ENCODE results near the gene AFAP1L2.

Gene AFAP1L2

GRCh38 chr10:114271075-114271778 is 133.1 kb downstream of the AFAP1L2 start:
- DNase-seq (ENCODE audit: insufficient read length) (no peak), FAIRE-seq (no peak)
- TF ChIP-seq POLR2A (IDR thresholded peaks at IDR 0.05; ENCODE audit: low read depth, low read length) (no peak), TAF1 (IDR thresholded peaks at IDR 0.05; ENCODE audit: borderline replicate concordance, low read depth, low read length) (no peak), POLR2AphosphoS5 (IDR thresholded peaks at IDR 0.05; ENCODE audit: low read depth, low read length) (no peak)

DNA sequence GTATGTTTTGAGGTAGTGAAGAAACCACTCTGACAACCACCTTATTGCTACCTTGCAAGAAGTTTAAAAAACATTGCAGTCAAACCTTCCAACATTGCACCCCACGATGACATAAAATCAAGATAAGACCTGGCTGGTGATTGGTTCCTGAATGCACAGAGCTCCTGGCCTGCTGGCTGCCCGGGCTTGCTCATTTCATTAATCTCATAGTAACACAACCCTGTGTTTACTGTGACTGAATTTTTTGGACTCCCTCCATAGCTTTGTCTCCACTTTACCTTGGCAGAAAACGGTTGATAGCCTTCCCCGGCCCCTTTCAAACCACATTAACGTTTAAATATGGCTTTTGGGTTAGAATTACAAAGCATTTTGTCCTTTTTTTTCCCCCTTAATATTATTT is 137.8 kb downstream of the AFAP1L2 start:
- no peak for TF ChIP-seq TAF1 (IDR thresholded peaks at IDR 0.05; ENCODE audit: borderline replicate concordance, low read depth, low read length)
- TF ChIP-seq POLR2A (IDR thresholded peaks at IDR 0.05; ENCODE audit: low read depth, low read length) = no peak
- TF ChIP-seq POLR2AphosphoS5 (IDR thresholded peaks at IDR 0.05; ENCODE audit: low read depth, low read length) = no peak
- FAIRE-seq = no peak
- no peak for DNase-seq (ENCODE audit: insufficient read length)

- FAIRE-seq = no peak
- DNase-seq (ENCODE audit: insufficient read length) = no peak
- TF ChIP-seq TAF1 (IDR thresholded peaks at IDR 0.05; ENCODE audit: borderline replicate concordance, low read depth, low read length) (no peak), POLR2A (IDR thresholded peaks at IDR 0.05; ENCODE audit: low read depth, low read length) (no peak), POLR2AphosphoS5 (IDR thresholded peaks at IDR 0.05; ENCODE audit: low read depth, low read length) (no peak)
Observed at GRCh38 chr10:114265392-114266053, 138.8 kb downstream of the AFAP1L2 start.

DNA sequence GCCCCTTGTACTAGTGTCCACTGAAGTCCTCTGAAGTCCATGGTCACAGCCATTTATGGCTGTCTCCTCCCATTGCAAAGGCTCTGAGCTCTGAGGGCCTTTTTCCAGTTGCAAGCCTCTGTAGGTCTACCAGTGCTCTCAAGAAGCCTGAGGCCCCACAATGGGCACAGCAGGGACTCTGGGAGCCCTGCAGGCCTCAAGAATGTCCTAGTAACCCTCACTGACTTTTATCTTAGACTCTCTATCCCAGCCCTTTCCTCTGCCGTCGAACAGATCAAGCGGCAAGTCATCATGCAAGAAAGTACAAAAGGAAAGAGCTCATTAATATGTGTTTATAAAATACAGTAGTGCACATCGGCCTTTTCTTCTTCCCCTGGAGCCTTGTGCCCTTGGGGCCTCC is 141.8 kb downstream of the AFAP1L2 start:
- FAIRE-seq (no peak), DNase-seq (ENCODE audit: insufficient read length) (no peak)
- TF ChIP-seq POLR2A (IDR thresholded peaks at IDR 0.05; ENCODE audit: low read depth, low read length) = no peak
- no peak for TF ChIP-seq TAF1 (IDR thresholded peaks at IDR 0.05; ENCODE audit: borderline replicate concordance, low read depth, low read length)

DNA sequence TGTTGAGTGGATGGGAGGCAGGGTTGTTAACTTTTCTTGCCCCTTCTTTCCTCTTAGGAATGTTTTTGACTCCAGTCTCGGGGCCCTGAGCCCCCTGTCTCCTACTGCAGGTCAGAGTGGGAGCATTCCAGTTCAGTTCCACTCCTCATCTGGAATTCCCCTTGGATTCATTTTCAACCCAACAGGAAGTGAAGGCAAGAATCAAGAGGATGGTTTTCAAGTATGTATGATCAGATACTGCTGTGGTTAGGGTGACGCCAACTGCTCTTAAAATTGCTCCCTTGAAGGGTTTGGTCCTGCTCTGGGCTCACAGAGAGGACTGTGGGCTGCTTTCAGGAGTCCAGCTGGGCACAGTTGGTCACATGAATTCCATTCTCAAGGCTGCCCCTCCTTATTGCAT is 143.2 kb downstream of the AFAP1L2 start:
- TF ChIP-seq POLR2A (IDR thresholded peaks at IDR 0.05; ENCODE audit: low read depth, low read length) = no peak
- TF ChIP-seq TAF1 (IDR thresholded peaks at IDR 0.05; ENCODE audit: borderline replicate concordance, low read depth, low read length) = no peak
- no peak for TF ChIP-seq POLR2AphosphoS5 (IDR thresholded peaks at IDR 0.05; ENCODE audit: low read depth, low read length)
- peak; percentile 14 for FAIRE-seq
- DNase-seq (ENCODE audit: insufficient read length) = no peak

DNA sequence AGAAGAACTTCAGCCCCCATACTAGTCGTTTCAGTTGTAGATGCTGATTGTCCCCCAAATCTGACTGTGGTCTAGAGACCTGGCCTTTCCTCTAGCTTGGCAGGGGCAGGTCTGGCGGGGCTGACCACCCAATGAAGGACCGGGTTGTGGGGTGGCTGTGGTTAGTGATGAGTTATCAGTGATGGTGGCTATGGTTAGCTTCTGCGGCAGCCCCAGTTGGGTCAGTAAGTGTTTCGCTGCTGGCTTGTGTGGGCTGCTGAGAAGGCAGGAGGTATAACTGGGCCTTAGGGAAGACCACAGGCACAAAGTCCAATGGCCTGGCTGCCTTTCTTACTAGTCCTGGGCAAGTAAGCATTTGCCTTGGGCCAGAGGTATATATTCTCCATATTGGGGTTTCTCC is 143.9 kb downstream of the AFAP1L2 start:
- TF ChIP-seq POLR2AphosphoS5 (IDR thresholded peaks at IDR 0.05; ENCODE audit: low read depth, low read length) = no peak
- no peak for TF ChIP-seq TAF1 (IDR thresholded peaks at IDR 0.05; ENCODE audit: borderline replicate concordance, low read depth, low read length)
- TF ChIP-seq POLR2A (IDR thresholded peaks at IDR 0.05; ENCODE audit: low read depth, low read length) = no peak
- DNase-seq (ENCODE audit: insufficient read length) = no peak
- no peak for FAIRE-seq

DNA sequence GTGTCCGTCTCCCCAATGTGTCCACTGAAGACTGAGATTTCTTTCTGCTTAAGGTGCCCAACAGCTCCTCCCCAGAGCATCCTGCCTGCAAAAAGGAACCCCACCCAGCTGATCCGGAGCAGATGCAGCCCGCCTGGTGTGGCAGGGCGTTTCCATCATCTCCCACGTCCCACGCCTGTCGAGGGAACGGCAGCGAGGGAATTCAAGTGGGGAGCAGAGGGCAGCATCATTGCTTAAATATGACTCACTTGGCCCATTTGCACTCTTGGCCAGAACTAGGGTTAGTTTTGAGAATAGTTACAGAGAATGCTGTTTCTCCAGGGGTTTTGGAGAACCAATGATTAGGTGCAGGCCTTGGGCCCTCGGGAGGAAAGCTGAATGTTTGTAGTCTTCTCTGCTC is 144.5 kb downstream of the AFAP1L2 start:
- DNase-seq (ENCODE audit: insufficient read length) (no peak), FAIRE-seq (no peak)
- no peak for TF ChIP-seq POLR2A (IDR thresholded peaks at IDR 0.05; ENCODE audit: low read depth, low read length)
- no peak for TF ChIP-seq TAF1 (IDR thresholded peaks at IDR 0.05; ENCODE audit: borderline replicate concordance, low read depth, low read length)
- no peak for TF ChIP-seq POLR2AphosphoS5 (IDR thresholded peaks at IDR 0.05; ENCODE audit: low read depth, low read length)

DNA sequence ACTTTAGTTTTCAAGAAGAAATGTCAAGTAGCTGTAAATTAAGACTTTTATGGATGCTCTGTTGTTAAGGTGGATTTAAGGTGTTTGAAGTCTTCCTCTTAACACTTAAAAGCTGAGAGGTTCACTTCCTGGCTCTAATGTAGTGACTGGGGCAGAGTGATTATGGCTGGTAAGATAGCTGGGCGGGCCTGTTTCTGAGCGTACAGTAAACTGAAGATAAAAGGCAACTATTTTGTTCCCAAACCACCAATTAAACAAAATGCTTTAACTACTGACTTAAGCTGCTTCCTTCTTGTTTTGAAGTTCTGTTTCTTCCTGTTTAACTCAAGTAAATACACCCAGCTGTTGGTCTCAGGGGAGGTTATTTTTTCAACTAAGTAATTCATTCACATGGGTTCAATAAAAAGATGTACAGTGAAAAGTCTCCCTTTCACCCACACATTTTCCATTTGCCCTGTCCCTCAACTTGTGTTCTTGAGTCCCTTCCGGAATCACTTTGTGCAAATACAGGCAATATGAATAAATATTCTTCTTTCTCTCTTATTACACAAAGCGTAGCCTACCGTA is 145.9 kb downstream of the AFAP1L2 start:
- DNase-seq (ENCODE audit: insufficient read length) (no peak), FAIRE-seq (no peak)
- TF ChIP-seq POLR2A (IDR thresholded peaks at IDR 0.05; ENCODE audit: low read depth, low read length) (no peak), TAF1 (IDR thresholded peaks at IDR 0.05; ENCODE audit: borderline replicate concordance, low read depth, low read length) (no peak), POLR2AphosphoS5 (IDR thresholded peaks at IDR 0.05; ENCODE audit: low read depth, low read length) (no peak)

DNA sequence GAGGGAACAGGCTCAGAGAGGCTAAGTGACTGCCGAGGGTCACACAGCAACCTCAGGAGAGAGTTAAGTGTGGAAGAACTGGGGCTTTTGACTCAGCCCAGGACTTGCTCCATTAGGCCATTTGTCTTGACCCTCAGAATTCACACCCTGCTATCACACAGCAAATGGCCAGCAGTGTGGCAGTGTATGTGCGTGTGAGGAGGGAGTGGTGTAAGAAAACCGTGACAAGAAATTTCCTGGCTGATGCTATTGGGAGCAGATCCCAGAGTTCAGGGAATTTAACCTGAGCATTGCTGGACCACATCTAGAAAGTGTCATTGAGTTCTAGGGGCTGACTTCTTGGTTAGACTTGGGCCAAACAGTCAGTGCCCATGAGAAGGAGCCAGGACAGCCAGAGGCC is 146.8 kb downstream of the AFAP1L2 start:
- TF ChIP-seq TAF1 (IDR thresholded peaks at IDR 0.05; ENCODE audit: borderline replicate concordance, low read depth, low read length) = no peak
- TF ChIP-seq POLR2A (IDR thresholded peaks at IDR 0.05; ENCODE audit: low read depth, low read length) = no peak
- no peak for TF ChIP-seq POLR2AphosphoS5 (IDR thresholded peaks at IDR 0.05; ENCODE audit: low read depth, low read length)
- DNase-seq (ENCODE audit: insufficient read length) (no peak), FAIRE-seq (no peak)

DNA sequence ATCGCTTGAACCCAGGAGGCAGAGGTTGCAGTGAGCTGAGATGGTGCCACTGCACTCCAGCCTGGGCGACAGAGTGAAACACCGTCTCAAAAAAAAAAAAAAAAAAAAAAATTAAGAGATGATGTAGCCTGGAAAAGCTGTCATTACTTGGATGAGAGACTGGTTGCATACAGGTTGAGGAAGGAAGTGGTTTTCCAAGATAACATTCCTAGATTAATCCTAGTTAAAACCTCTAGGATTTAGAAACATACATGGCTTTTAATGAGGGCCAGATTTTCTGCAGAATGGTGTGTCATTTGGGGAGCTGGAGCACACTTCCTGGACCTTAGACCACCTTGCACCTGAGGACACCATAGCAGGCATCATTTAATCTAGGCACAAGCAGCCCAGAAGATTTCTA is 147.5 kb downstream of the AFAP1L2 start:
- no peak for TF ChIP-seq POLR2AphosphoS5 (IDR thresholded peaks at IDR 0.05; ENCODE audit: low read depth, low read length)
- TF ChIP-seq POLR2A (IDR thresholded peaks at IDR 0.05; ENCODE audit: low read depth, low read length) = no peak
- TF ChIP-seq TAF1 (IDR thresholded peaks at IDR 0.05; ENCODE audit: borderline replicate concordance, low read depth, low read length) = no peak
- no peak for FAIRE-seq

GRCh38 chr10:114256008-114256765 is 148.1 kb downstream of the AFAP1L2 start:
- DNase-seq (ENCODE audit: insufficient read length) (no peak), FAIRE-seq (no peak)
- TF ChIP-seq POLR2A (IDR thresholded peaks at IDR 0.05; ENCODE audit: low read depth, low read length) = no peak
- TF ChIP-seq POLR2AphosphoS5 (IDR thresholded peaks at IDR 0.05; ENCODE audit: low read depth, low read length) = no peak
- no peak for TF ChIP-seq TAF1 (IDR thresholded peaks at IDR 0.05; ENCODE audit: borderline replicate concordance, low read depth, low read length)

More for the DNA sequence above, 147.5 kb downstream of the AFAP1L2 start:
- DNase-seq (ENCODE audit: insufficient read length) = no peak
